Hepatocyte (in vitro differentiated cells): Measurements from ENCODE around the gene SLC27A4. TPM values are rescaled to one million over a fixed set of nuclear protein-coding genes. Genes with fewer than 3 reads are reported as not detected.

Experiments
- DNase-seq: peaks from one replicate; pipeline ENCODE4 v3.0.0-alpha.2; 2016; ENCODE audit warnings: low spot score
- H2AFZ ChIP-seq: fragments of 200-600 bp; sonication (generic); 2 replicates; pipeline ENCODE4 v1.6.0; 2016; ENCODE audit warnings: antibody characterized with exemption, mild to moderate bottlenecking
- H3K27ac ChIP-seq: fragments of 200-600 bp; sonication (generic); 2 replicates; pipeline ENCODE4 v1.5.1; 2016; ENCODE audit warnings: mild to moderate bottlenecking
- H3K27me3 ChIP-seq: fragments of 200-600 bp; sonication (generic); 2 replicates; pipeline ENCODE4 v1.6.1; 2016
- H3K36me3 ChIP-seq: fragments of 200-600 bp; sonication (generic); replicated peaks from 2 replicates; pipeline ENCODE4 v1.5.1; 2016; ENCODE audit warnings: low read depth; ENCODE audit not compliant: insufficient read depth
- H3K4me1 ChIP-seq: fragments of 200-600 bp; sonication (generic); 2 replicates; pipeline ENCODE4 v1.5.1; 2016; ENCODE audit warnings: mild to moderate bottlenecking, moderate library complexity; ENCODE audit not compliant: insufficient read depth
- H3K4me2 ChIP-seq: fragments of 200-600 bp; sonication (generic); 2 replicates; pipeline ENCODE4 v1.6.0; 2016
- H3K4me3 ChIP-seq: fragments of 200-600 bp; sonication (generic); 2 replicates; pipeline ENCODE4 v1.5.1; 2016; ENCODE audit warnings: mild to moderate bottlenecking
- H3K79me2 ChIP-seq: fragments of 200-600 bp; sonication (generic); 2 replicates; pipeline ENCODE4 v1.6.0; 2017; ENCODE audit warnings: mild to moderate bottlenecking
- H3K9me2 ChIP-seq: fragments of 200-600 bp; sonication (generic); replicated peaks from 2 replicates; pipeline ENCODE4 v1.6.0; 2017; ENCODE audit warnings: mild to moderate bottlenecking; ENCODE audit not compliant: insufficient read depth
- H3K9me3 ChIP-seq: fragments of 200-600 bp; sonication (generic); 2 replicates; pipeline ENCODE4 v1.5.1; 2016; ENCODE audit warnings: low read depth, mild to moderate bottlenecking
- H4K20me1 ChIP-seq: fragments of 200-600 bp; sonication (generic); 2 replicates; pipeline ENCODE4 v1.6.0; 2016; ENCODE audit warnings: mild to moderate bottlenecking; ENCODE audit not compliant: insufficient read depth, poor library complexity, severe bottlenecking
- CTCF ChIP-seq: fragments of 200-600 bp; sonication (generic); IDR thresholded peaks from 2 replicates; pipeline ENCODE4 v1.5.1; 2016; ENCODE audit warnings: antibody characterized with exemption, mild to moderate bottlenecking; ENCODE audit not compliant: poor library complexity
- EZH2 ChIP-seq: fragments of 200-600 bp; sonication (generic); IDR thresholded peaks from 2 replicates; pipeline ENCODE4 v1.6.1; 2016; ENCODE audit warnings: antibody characterized with exemption, mild to moderate bottlenecking, borderline replicate concordance
- EZH2phosphoT487 ChIP-seq: fragments of 200-600 bp; sonication (generic); IDR thresholded peaks from one replicate; pipeline ENCODE4 v1.6.1; 2018; ENCODE audit warnings: antibody characterized with exemption, mild to moderate bottlenecking, low read depth, moderate library complexity; ENCODE audit not compliant: unreplicated experiment, severe bottlenecking
- WGBS: methylation state at CpG from one replicate; pipeline ENCODE4 v1.1.6; 2016; ENCODE audit warnings: low lambda C conversion rate; ENCODE audit errors: missing lambda C conversion rate; 5-methylcytosine and 5-hydroxymethylcytosine counted together
- polyA plus RNA-seq: library from polyadenylated mRNA; unstranded; fragments of >200 nt; fragmentation: Nextera tagmentation; extraction: Ambion mirVana; gene quantifications from 2 replicates; pipeline ENCODE4 v1.2.1, GENCODE V29; 2016
- total RNA-seq: library from RNA; depleted of rRNA; stranded (reverse); fragments of >200 nt; gene quantifications from 2 replicates; pipeline ENCODE4 v1.2.3, GENCODE V29; 2014

Gene SLC27A4
- total and polyA plus RNA-seq, 2 experiments from 2014 or later: 21.9 to 23.4 TPM

GRCh38 chr9:128384801-128385495 lies 44.6 kb downstream of the SLC27A4 start:
- Histone ChIP-seq H3K36me3 (no peaks in the 10 kb centered on the region), H3K9me2 (no peaks in the 10 kb centered on the region), H3K4me3 (no peak overlapping the region), H2AFZ (no peak overlapping the region), H3K4me2 (no peak overlapping the region), H4K20me1 (no peaks in the 10 kb centered on the region), H3K9me3 (no peaks in the 10 kb centered on the region), H3K4me1 (no peaks in the 10 kb centered on the region), H3K79me2 (no peaks in the 10 kb centered on the region), H3K27me3 (peaks cover 14% of the 10 kb centered on the region), H3K27ac (no peak overlapping the region)
- DNase-seq: no peak
- WGBS: 83% methylated on average over 7 of the region's 7 CpGs
- TF ChIP-seq EZH2: no peak
- no peak for TF ChIP-seq EZH2phosphoT487
- TF ChIP-seq CTCF: no peak

GRCh38 chr9:128385496-128386460 lies 45.5 kb downstream of the SLC27A4 start:
- Histone ChIP-seq H3K4me3 (no peak overlapping the region), H3K9me2 (no peaks in the 10 kb centered on the region), H3K9me3 (no peaks in the 10 kb centered on the region), H3K27ac (no peak overlapping the region), H3K4me2 (no peak overlapping the region), H2AFZ (no peak overlapping the region), H3K27me3 (peaks cover 22% of the 10 kb centered on the region), H3K4me1 (no peaks in the 10 kb centered on the region), H4K20me1 (no peaks in the 10 kb centered on the region), H3K79me2 (no peaks in the 10 kb centered on the region), H3K36me3 (no peaks in the 10 kb centered on the region)
- WGBS: 89% methylated on average over 17 of the region's 18 CpGs
- no peak for TF ChIP-seq EZH2
- no peak for TF ChIP-seq CTCF
- TF ChIP-seq EZH2phosphoT487: no peak
- no peak for DNase-seq

- H3K36me3 ChIP-seq: no peaks in the 10 kb centered on the region
- no peak overlapping the region for H3K4me3 ChIP-seq
- H2AFZ ChIP-seq: no peak overlapping the region
- peaks cover 7% of the 10 kb centered on the region for H3K4me1 ChIP-seq
- H3K79me2 ChIP-seq: no peaks in the 10 kb centered on the region
- 95% methylated on average over 10 of the region's 10 CpGs for WGBS
- H4K20me1 ChIP-seq: peaks cover 12% of the 10 kb centered on the region
- H3K27me3 ChIP-seq: peaks cover 46% of the 10 kb centered on the region
- H3K4me2 ChIP-seq: no peak overlapping the region
- no peaks in the 10 kb centered on the region for H3K9me3 ChIP-seq
- TF ChIP-seq EZH2phosphoT487 (no peak), CTCF (no peak), EZH2 (no peak)
- no peaks in the 10 kb centered on the region for H3K9me2 ChIP-seq
- no peak for DNase-seq
- H3K27ac ChIP-seq: no peak overlapping the region
Observed at GRCh38 chr9:128388150-128388549, 47.8 kb downstream of the SLC27A4 start.
